ENCODE data around the gene OPCML. TPM values are rescaled to one million over a fixed set of nuclear protein-coding genes. Genes with fewer than 3 reads are reported as not detected.

The OPCML gene
- polyA plus RNA-seq, 1 donor from 2014 or later = 11.6 TPM

GRCh38 chr11:132873841-132874240 is 658.5 kb downstream of the OPCML start:
- H3K27ac ChIP-seq (ENCODE audit: low read length) = peak overlapping the region; percentile 17
- no peaks in the 10 kb centered on the region for H3K36me3 ChIP-seq (ENCODE audit: insufficient read depth, low read length)
- H3K4me3 ChIP-seq (ENCODE audit: low read length) = no peak overlapping the region
- H3K9ac ChIP-seq (ENCODE audit: low read length) = no peak overlapping the region
- H3K27me3 ChIP-seq (ENCODE audit: insufficient read depth, low read depth, low read length) = no peaks in the 10 kb centered on the region
- no peak overlapping the region for H2AFZ ChIP-seq (ENCODE audit: low read depth, low read length)
- H3F3A ChIP-seq (ENCODE audit: insufficient read depth, low read length, poor library complexity, severe bottlenecking) = no peaks in the 10 kb centered on the region
- no peaks in the 10 kb centered on the region for H4K20me1 ChIP-seq (ENCODE audit: insufficient read depth)
- no peak for TF ChIP-seq EP300 (conservative IDR thresholded peaks at IDR 0.05; ENCODE audit: poor library complexity, severe bottlenecking)
- no peak for TF ChIP-seq POLR2AphosphoS5 (IDR thresholded peaks at IDR 0.05)
- no peak for TF ChIP-seq MXI1 (conservative IDR thresholded peaks at IDR 0.05; ENCODE audit: poor library complexity, severe bottlenecking)
- TF ChIP-seq, protein P1, sequence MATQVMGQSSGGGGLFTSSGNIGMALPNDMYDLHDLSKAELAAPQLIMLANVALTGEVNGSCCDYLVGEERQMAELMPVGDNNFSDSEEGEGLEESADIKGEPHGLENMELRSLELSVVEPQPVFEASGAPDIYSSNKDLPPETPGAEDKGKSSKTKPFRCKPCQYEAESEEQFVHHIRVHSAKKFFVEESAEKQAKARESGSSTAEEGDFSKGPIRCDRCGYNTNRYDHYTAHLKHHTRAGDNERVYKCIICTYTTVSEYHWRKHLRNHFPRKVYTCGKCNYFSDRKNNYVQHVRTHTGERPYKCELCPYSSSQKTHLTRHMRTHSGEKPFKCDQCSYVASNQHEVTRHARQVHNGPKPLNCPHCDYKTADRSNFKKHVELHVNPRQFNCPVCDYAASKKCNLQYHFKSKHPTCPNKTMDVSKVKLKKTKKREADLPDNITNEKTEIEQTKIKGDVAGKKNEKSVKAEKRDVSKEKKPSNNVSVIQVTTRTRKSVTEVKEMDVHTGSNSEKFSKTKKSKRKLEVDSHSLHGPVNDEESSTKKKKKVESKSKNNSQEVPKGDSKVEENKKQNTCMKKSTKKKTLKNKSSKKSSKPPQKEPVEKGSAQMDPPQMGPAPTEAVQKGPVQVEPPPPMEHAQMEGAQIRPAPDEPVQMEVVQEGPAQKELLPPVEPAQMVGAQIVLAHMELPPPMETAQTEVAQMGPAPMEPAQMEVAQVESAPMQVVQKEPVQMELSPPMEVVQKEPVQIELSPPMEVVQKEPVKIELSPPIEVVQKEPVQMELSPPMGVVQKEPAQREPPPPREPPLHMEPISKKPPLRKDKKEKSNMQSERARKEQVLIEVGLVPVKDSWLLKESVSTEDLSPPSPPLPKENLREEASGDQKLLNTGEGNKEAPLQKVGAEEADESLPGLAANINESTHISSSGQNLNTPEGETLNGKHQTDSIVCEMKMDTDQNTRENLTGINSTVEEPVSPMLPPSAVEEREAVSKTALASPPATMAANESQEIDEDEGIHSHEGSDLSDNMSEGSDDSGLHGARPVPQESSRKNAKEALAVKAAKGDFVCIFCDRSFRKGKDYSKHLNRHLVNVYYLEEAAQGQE (IDR thresholded peaks at IDR 0.05; ENCODE audit: borderline replicate concordance) = no peak
- no peak for TF ChIP-seq SMC3 (conservative IDR thresholded peaks at IDR 0.05; ENCODE audit: poor library complexity)
- no peak for TF ChIP-seq TAF1 (IDR thresholded peaks at IDR 0.05; ENCODE audit: low read depth)
- no peak for TF ChIP-seq RAD21 (conservative IDR thresholded peaks at IDR 0.05)
- TF ChIP-seq EZH2 (IDR thresholded peaks at IDR 0.05; ENCODE audit: borderline replicate concordance, insufficient read depth, low read length, poor library complexity, severe bottlenecking) = no peak
- TF ChIP-seq CTCF (IDR thresholded peaks at IDR 0.05; ENCODE audit: poor library complexity, severe bottlenecking) = no peak
- H3K9me3 ChIP-seq (ENCODE audit: low read length) = no peaks in the 10 kb centered on the region
- no peak overlapping the region for H3K4me2 ChIP-seq (ENCODE audit: low read length)
- H3K9me2 ChIP-seq (ENCODE audit: insufficient read depth, low read length) = no peaks in the 10 kb centered on the region
- H3K79me2 ChIP-seq (replicated peaks; ENCODE audit: insufficient read depth, low read length) = no peaks in the 10 kb centered on the region

- Histone ChIP-seq H3K36me3 (ENCODE audit: insufficient read depth, low read length) (no peaks in the 10 kb centered on the region), H3K9me2 (ENCODE audit: insufficient read depth, low read length) (no peaks in the 10 kb centered on the region), H3K4me3 (ENCODE audit: low read length) (no peak overlapping the region), H3F3A (ENCODE audit: insufficient read depth, low read length, poor library complexity, severe bottlenecking) (no peaks in the 10 kb centered on the region), H3K9ac (ENCODE audit: low read length) (no peak overlapping the region), H2AFZ (ENCODE audit: low read depth, low read length) (no peak overlapping the region), H3K79me2 (replicated peaks; ENCODE audit: insufficient read depth, low read length) (no peaks in the 10 kb centered on the region), H3K4me2 (ENCODE audit: low read length) (no peak overlapping the region), H3K27me3 (ENCODE audit: insufficient read depth, low read depth, low read length) (no peaks in the 10 kb centered on the region), H4K20me1 (ENCODE audit: insufficient read depth) (no peaks in the 10 kb centered on the region), H3K27ac (ENCODE audit: low read length) (no peak overlapping the region), H3K9me3 (ENCODE audit: low read length) (no peaks in the 10 kb centered on the region)
- TF ChIP-seq POLR2AphosphoS5 (IDR thresholded peaks at IDR 0.05) = no peak
- no peak for TF ChIP-seq RAD21 (conservative IDR thresholded peaks at IDR 0.05)
- no peak for TF ChIP-seq EP300 (conservative IDR thresholded peaks at IDR 0.05; ENCODE audit: poor library complexity, severe bottlenecking)
- TF ChIP-seq, protein P1 (IDR thresholded peaks at IDR 0.05; ENCODE audit: borderline replicate concordance) = no peak
- no peak for TF ChIP-seq TAF1 (IDR thresholded peaks at IDR 0.05; ENCODE audit: low read depth)
- no peak for TF ChIP-seq SMC3 (conservative IDR thresholded peaks at IDR 0.05; ENCODE audit: poor library complexity)
- TF ChIP-seq CTCF (IDR thresholded peaks at IDR 0.05; ENCODE audit: poor library complexity, severe bottlenecking) = no peak
- TF ChIP-seq MXI1 (conservative IDR thresholded peaks at IDR 0.05; ENCODE audit: poor library complexity, severe bottlenecking) = no peak
- TF ChIP-seq EZH2 (IDR thresholded peaks at IDR 0.05; ENCODE audit: borderline replicate concordance, insufficient read depth, low read length, poor library complexity, severe bottlenecking) = no peak
These were observed 660.1 kb downstream of the OPCML start for GRCh38 chr11:132872211-132872610.
